ENCODE results near the gene TMC7.
"Not testable (repeated sequence)": the region's sequence is repeated elsewhere in the genome, so short reads cannot be mapped to it uniquely, and the experiment has no call there.

The TMC7 gene

GRCh38 chr16:18959031-18959505 lies 24.7 kb upstream of the TMC7 start:
- Mint-ChIP-seq H3K9me3 (no peaks in the 10 kb centered on the region), H3K36me3 (no peaks in the 10 kb centered on the region), H3K4me3 (no peak overlapping the region), H3K27ac (peak overlapping the region; percentile 58), H3K4me1 (peaks cover 12% of the 10 kb centered on the region)
- DNase-seq (ENCODE audit: low spot score in 2 of 2) (no peak), ATAC-seq (peak; percentile 77)

GRCh38 chr16:18965555-18965954 lies 18.2 kb upstream of the TMC7 start:
- no peak overlapping the region for H3K4me3 Mint-ChIP-seq
- peaks cover 8% of the 10 kb centered on the region for H3K4me1 Mint-ChIP-seq
- DNase-seq (ENCODE audit: low spot score in 2 of 2): no peak
- no peaks in the 10 kb centered on the region for H3K9me3 Mint-ChIP-seq
- H3K36me3 Mint-ChIP-seq: no peaks in the 10 kb centered on the region
- ATAC-seq: no peak
- no peak overlapping the region for H3K27ac Mint-ChIP-seq

GRCh38 chr16:18966791-18967190 lies 16.9 kb upstream of the TMC7 start:
- Mint-ChIP-seq H3K4me3 (no peak overlapping the region), H3K36me3 (no peaks in the 10 kb centered on the region), H3K4me1 (peaks cover 8% of the 10 kb centered on the region), H3K9me3 (no peaks in the 10 kb centered on the region), H3K27ac (no peak overlapping the region)
- DNase-seq (ENCODE audit: low spot score in 2 of 2): no peak
- no peak for ATAC-seq

GRCh38 chr16:18969050-18969854 lies 14.5 kb upstream of the TMC7 start:
- peak; percentile 75 to 89 for DNase-seq (ENCODE audit: low spot score in 2 of 2)
- H3K9me3 Mint-ChIP-seq: no peaks in the 10 kb centered on the region
- ATAC-seq: peak; percentile 90
- no peak overlapping the region for H3K27ac Mint-ChIP-seq
- no peaks in the 10 kb centered on the region for H3K36me3 Mint-ChIP-seq
- H3K4me3 Mint-ChIP-seq: peak overlapping the region; percentile 50
- H3K4me1 Mint-ChIP-seq: peaks cover 8% of the 10 kb centered on the region

GRCh38 chr16:18969855-18970240 lies 13.9 kb upstream of the TMC7 start:
- H3K36me3 Mint-ChIP-seq: no peaks in the 10 kb centered on the region
- no peak overlapping the region for H3K27ac Mint-ChIP-seq
- no peak overlapping the region for H3K4me3 Mint-ChIP-seq
- ATAC-seq (no peak), DNase-seq (ENCODE audit: low spot score in 2 of 2) (no peak)
- no peaks in the 10 kb centered on the region for H3K9me3 Mint-ChIP-seq
- H3K4me1 Mint-ChIP-seq: peaks cover 8% of the 10 kb centered on the region

GRCh38 chr16:18975109-18975508 lies 8.6 kb upstream of the TMC7 start:
- no peaks in the 10 kb centered on the region for H3K4me1 Mint-ChIP-seq
- no peak overlapping the region for H3K27ac Mint-ChIP-seq
- H3K36me3 Mint-ChIP-seq: no peaks in the 10 kb centered on the region
- ATAC-seq (no peak), DNase-seq (ENCODE audit: low spot score in 2 of 2) (no peak)
- no peaks in the 10 kb centered on the region for H3K9me3 Mint-ChIP-seq
- H3K4me3 Mint-ChIP-seq: no peak overlapping the region

- Mint-ChIP-seq H3K4me3 (no peak overlapping the region), H3K36me3 (no peaks in the 10 kb centered on the region), H3K27ac (no peak overlapping the region), H3K9me3 (no peaks in the 10 kb centered on the region), H3K4me1 (no peaks in the 10 kb centered on the region)
- DNase-seq (ENCODE audit: low spot score in 2 of 2) (no peak), ATAC-seq (no peak)
These were observed 3.8 kb upstream of the TMC7 start for GRCh38 chr16:18979936-18980335.

- no peak for ATAC-seq
- no peak for DNase-seq (ENCODE audit: low spot score in 2 of 2)
- H3K9me3 Mint-ChIP-seq: no peaks in the 10 kb centered on the region
- no peak overlapping the region for H3K27ac Mint-ChIP-seq
- no peak overlapping the region for H3K4me3 Mint-ChIP-seq
- no peaks in the 10 kb centered on the region for H3K36me3 Mint-ChIP-seq
- no peaks in the 10 kb centered on the region for H3K4me1 Mint-ChIP-seq
These were observed 786 bp downstream of the TMC7 start for GRCh38 chr16:18984435-18985005.

GRCh38 chr16:18985256-18985655 lies 1.5 kb downstream of the TMC7 start:
- not testable (repeated sequence) for ATAC-seq, H3K36me3 Mint-ChIP-seq

GRCh38 chr16:18991731-18992130 lies 8.0 kb downstream of the TMC7 start:
- not testable (repeated sequence) for DNase-seq (ENCODE audit: low spot score in 2 of 2); H3K27ac Mint-ChIP-seq; H3K4me3 Mint-ChIP-seq; H3K4me1 Mint-ChIP-seq; ATAC-seq; H3K9me3 Mint-ChIP-seq; H3K36me3 Mint-ChIP-seq

More at GRCh38 chr16:18985256-18985655, 1.5 kb downstream of the TMC7 start:
- DNase-seq (ENCODE audit: low spot score in 2 of 2); H3K4me1 Mint-ChIP-seq; H3K4me3 Mint-ChIP-seq; H3K9me3 Mint-ChIP-seq; H3K27ac Mint-ChIP-seq: not testable (repeated sequence)

GRCh38 chr16:18993531-18993930 lies 9.8 kb downstream of the TMC7 start:
- H3K27ac Mint-ChIP-seq, H3K4me1 Mint-ChIP-seq: not testable (repeated sequence)

GRCh38 chr16:18994181-18994580 lies 10.4 kb downstream of the TMC7 start:
- not testable (repeated sequence) for H3K4me3 Mint-ChIP-seq; H3K9me3 Mint-ChIP-seq; H3K36me3 Mint-ChIP-seq; ATAC-seq; DNase-seq (ENCODE audit: low spot score in 2 of 2); H3K27ac Mint-ChIP-seq; H3K4me1 Mint-ChIP-seq

More at GRCh38 chr16:18993531-18993930, 9.8 kb downstream of the TMC7 start:
- not testable (repeated sequence) for DNase-seq (ENCODE audit: low spot score in 2 of 2); ATAC-seq; H3K36me3 Mint-ChIP-seq; H3K9me3 Mint-ChIP-seq; H3K4me3 Mint-ChIP-seq

- not testable (repeated sequence) for H3K27ac Mint-ChIP-seq, H3K4me1 Mint-ChIP-seq, ATAC-seq
These were observed 11.7 kb downstream of the TMC7 start for GRCh38 chr16:18995406-18995805.

GRCh38 chr16:18996536-18996935 lies 12.8 kb downstream of the TMC7 start:
- DNase-seq (ENCODE audit: low spot score in 2 of 2); H3K36me3 Mint-ChIP-seq; ATAC-seq; H3K4me1 Mint-ChIP-seq; H3K27ac Mint-ChIP-seq; H3K4me3 Mint-ChIP-seq; H3K9me3 Mint-ChIP-seq: not testable (repeated sequence)

More at GRCh38 chr16:18995406-18995805, 11.7 kb downstream of the TMC7 start:
- H3K9me3 Mint-ChIP-seq; H3K36me3 Mint-ChIP-seq; DNase-seq (ENCODE audit: low spot score in 2 of 2); H3K4me3 Mint-ChIP-seq: not testable (repeated sequence)

GRCh38 chr16:18997001-18997400 lies 13.3 kb downstream of the TMC7 start:
- not testable (repeated sequence) for ATAC-seq; H3K4me3 Mint-ChIP-seq; H3K9me3 Mint-ChIP-seq; H3K4me1 Mint-ChIP-seq; H3K27ac Mint-ChIP-seq; DNase-seq (ENCODE audit: low spot score in 2 of 2); H3K36me3 Mint-ChIP-seq

GRCh38 chr16:18999045-18999393 lies 15.3 kb downstream of the TMC7 start:
- no peaks in the 10 kb centered on the region for H3K9me3 Mint-ChIP-seq
- no peaks in the 10 kb centered on the region for H3K4me1 Mint-ChIP-seq
- ATAC-seq (no peak), DNase-seq (ENCODE audit: low spot score in 2 of 2) (no peak)
- no peaks in the 10 kb centered on the region for H3K36me3 Mint-ChIP-seq
- no peak overlapping the region for H3K27ac Mint-ChIP-seq
- H3K4me3 Mint-ChIP-seq: no peak overlapping the region
